Body of pancreas (tissue), 4 donors: ENCODE measurements around the gene TTYH2.

ENCODE experiments used
- CTCF ChIP-seq, 7 experiments: fragments of 450-650 bp in 4 of 7; fragments of 200-600 bp in 3 of 7; sonication (generic) in 3 of 7; IDR thresholded peaks; one replicate each; pipeline ENCODE4 v1.5.1; 2016 to 2019; ENCODE audit warnings: antibody characterized with exemption in 7 of 7
- POLR2A ChIP-seq, 3 donors: fragments of 450-650 bp; IDR thresholded peaks; one replicate each; pipeline ENCODE4 v1.6.1; 2016; ENCODE audit warnings: antibody characterized with exemption in 3 of 3, mild to moderate bottlenecking in 2 of 3

GRCh38 chr17:74213861-74214391 lies 555 bp downstream of the TTYH2 start:
- TF ChIP-seq CTCF (IDR thresholded peaks at IDR 0.05), result no peak
- no peak for TF ChIP-seq POLR2A (IDR thresholded peaks at IDR 0.05)
